Femur (tissue), 1 donor: ENCODE results near the gene MTNR1A.

ENCODE experiments used
- DNase-seq: peaks from one replicate; pipeline ENCODE4 v3.0.0-alpha.2; 2017

MTNR1A gene

DNA sequence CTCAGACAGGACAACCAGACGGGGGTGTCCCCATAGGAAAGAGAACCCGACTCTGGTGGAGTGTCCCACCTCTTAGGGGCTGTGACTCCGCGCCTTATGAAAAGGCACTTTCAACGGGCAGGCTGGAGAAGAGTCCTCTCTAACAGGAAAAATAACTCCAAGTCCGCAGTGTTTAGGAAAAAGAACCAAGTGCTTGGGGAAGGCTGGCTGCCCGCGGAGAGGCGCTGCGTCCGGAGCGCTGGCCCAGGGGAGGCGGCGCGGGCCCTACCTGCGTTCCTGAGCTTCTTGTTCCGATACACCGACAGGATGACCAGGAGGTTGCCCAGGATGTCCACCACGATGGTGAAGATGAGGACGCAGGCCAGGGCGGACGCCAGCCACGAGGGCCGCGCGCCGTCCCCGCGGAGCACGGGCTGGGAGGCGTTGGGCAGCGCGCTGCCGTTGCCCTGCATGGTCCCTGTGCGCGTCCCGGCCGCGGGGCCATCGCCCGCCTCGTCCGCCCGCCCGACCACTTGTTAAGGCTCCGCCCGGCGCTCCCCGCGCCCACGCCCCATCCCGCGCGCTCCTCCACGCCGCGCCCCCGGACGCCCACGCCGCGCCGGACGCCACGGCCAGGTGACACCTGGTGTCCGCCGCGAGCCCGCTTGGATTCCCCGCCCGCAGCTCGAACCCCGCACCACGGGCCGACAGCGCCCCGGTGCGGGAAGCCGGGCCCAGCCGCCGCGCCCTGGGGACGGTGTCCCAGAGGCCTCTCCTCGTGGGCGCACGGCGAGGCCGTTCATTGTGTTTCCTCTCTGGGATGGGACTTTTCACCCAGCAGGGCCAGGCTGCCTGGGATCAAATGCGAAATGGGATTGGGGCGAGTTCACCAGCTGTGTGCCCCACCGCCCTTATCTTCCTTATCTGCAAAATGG, at the start of gene MTNR1A:
Gene MTNR1A, minus strand, starts transcription at position 654 of the 914 bp plus-strand sequence. Its CDS starts 202 bp downstream, at position 452.
- no peak for DNase-seq

GRCh38 chr4:186604124-186604807, 48.9 kb upstream of the MTNR1A start:
- DNase-seq = no peak

GRCh38 chr4:186602978-186603377, 47.6 kb upstream of the MTNR1A start:
- no peak for DNase-seq

DNA sequence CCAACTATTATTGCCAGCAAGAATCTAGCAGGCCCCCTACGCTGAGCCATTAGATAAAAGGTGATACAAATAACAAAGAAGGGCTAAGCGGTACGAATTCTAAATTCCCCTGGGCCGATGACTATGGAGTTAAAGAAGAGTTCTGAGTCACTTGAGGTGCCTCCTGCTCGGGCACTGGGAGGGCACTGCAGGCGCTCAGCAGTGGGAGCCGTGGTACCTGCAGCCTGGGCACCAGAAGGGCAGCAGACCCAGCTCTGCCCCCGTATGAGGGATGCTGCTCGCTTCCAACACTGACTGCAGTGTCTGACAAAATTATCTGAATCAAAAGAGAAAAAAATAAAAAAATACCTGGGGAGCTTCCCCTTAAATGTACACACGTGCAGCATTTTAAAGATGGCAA, 44.1 kb upstream of the MTNR1A start:
- DNase-seq = no peak

DNA sequence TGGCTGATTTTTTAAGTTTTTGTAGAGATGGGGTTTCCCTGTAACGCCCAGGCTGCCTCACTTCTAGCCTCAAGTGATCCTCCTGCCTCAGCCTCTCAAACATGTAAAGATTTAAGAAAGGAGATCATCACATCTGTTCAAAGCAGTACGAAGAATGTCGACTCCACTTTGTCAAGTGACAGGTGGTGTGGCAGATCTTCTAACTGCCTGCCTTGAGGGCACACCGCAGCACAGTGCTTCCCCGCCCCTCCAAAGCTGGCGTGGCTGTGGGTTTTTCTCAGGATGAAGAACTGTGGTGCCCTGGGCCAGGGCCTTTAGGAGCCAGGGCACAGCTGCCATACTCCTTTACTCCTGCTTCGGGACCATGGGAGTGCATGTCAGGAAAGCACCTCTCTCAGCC, 43.3 kb upstream of the MTNR1A start:
- DNase-seq = no peak

- no peak for DNase-seq
These were observed 41.6 kb upstream of the MTNR1A start for GRCh38 chr4:186596850-186597390.

DNA sequence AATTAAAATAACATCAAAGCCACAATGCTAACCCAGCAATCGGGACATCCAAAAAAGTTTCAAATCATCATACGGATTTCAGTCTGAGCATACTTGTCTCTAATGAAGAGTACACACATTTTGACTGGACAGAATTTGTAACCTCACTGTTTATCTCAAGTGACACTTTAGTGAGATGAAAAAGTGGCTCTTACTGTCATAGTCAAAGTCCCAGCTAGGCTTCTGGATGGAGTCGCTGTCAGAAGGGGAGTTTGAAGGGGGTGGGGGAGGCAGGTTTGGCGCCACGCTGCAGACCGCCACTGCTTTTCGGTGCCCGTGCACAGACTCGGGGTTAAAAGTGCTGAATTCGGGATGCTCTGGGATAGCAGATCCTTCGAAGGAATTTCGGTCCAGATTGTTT, 41.0 kb upstream of the MTNR1A start:
- DNase-seq = no peak

DNA sequence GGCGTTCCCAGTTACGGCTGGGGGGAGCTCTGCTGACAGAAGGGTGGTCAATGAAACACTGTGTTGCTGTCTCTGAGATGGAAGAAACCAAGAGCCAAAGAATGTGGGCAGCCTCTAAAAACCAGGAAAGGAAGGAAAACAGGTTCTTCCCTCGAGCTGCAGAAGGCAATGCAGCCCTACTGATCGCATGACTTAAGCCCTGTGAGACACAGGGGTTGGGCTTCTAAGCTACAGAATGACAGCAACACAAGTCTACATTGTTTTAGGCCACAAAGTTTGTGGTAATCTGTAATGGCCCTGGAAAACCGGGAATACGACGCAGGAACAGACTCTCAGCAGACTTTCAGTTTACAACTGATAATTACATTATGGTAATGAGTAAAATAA, 38.2 kb upstream of the MTNR1A start:
- no peak for DNase-seq

GRCh38 chr4:186592966-186593586, 37.7 kb upstream of the MTNR1A start:
- DNase-seq = no peak

GRCh38 chr4:186592445-186592844, 37.1 kb upstream of the MTNR1A start:
- DNase-seq = no peak

GRCh38 chr4:186591651-186592050, 36.3 kb upstream of the MTNR1A start:
- DNase-seq = no peak

GRCh38 chr4:186588503-186588902, 33.1 kb upstream of the MTNR1A start:
- DNase-seq = no peak

GRCh38 chr4:186587416-186588018, 32.1 kb upstream of the MTNR1A start:
- peak; percentile 73 for DNase-seq

DNA sequence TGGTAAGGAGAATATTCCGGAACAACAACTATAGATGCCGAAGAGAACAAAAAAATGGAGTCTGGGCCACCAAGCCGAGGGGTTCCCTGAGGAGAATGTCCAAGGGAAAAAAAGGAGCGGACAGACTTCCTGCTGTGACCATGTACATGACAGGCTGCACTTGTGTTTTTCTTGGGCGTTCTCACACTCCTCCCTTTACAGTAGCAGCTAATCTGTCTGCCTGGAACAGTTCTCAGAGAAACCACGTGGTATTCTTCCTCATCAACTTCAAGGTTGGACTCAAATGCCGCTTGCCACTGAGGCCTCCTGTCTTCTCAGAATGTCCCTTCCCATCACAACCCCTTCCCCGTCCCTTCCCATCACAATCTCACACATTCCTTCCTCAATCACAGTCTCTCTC, 30.8 kb upstream of the MTNR1A start:
- no peak for DNase-seq

GRCh38 chr4:186584912-186585311, 29.5 kb upstream of the MTNR1A start:
- DNase-seq = no peak

DNA sequence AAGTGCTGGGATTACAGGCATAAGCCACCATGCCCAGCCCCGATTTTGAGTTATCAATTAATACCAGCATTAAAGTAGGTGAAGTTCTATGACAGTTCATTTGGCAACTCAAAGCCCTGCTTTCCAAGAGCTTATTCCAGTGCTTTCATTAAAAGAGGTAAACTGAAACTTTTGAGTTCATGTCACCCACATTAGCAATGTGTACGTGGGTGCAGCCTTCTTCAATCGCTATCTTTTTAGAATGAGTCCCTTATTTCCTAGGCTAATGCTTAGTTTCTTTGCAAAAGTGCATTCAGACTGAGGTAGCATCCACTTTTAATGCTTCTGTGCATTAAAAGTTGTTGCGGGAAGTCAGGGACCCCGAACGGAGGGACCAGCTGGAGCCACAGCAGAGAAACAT, 26.1 kb upstream of the MTNR1A start:
- DNase-seq = no peak

DNA sequence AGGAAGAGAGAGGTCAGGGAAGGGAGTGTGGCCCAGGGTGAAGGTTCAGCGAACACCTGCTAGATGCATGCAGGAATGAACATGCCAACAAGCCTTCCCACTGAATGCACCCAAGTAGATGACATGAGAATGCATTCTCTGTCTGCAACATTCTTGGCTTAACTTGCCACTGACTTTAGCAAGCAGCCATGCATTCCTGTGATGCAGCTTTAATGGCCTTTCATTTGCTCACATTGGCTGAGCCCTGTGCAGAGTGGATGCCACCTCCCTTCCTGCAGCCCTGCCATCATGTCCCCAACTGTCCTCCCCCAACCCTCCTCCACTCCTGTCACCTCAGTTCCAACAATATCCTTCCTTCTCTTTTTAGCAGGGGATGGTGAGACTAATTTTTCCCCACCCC, 25.3 kb upstream of the MTNR1A start:
- DNase-seq = no peak

GRCh38 chr4:186570193-186570996, 15.0 kb upstream of the MTNR1A start:
- no peak for DNase-seq

- DNase-seq = no peak
These were observed 14.3 kb upstream of the MTNR1A start for GRCh38 chr4:186569533-186570192.

GRCh38 chr4:186566068-186566467, 10.7 kb upstream of the MTNR1A start:
- no peak for DNase-seq

DNA sequence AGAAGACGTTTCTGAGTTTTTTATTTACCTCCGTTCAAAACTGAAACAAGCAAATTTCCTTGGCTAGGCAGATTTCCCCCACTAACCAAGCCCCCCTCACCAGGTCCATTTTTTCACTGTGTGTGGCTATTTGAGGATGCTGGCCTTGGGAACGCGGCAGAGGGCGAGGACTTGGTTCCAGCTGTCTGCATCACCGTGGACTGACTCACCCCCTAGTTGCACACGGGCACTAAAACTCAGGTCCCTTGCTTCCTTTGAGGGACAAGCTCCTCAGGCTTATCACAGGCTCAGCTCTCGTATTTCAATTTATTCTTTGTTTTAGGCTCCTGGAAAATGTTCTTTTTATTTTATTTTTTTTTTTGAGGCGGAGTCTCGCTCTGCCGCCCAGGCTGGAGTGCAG, 8.4 kb upstream of the MTNR1A start:
- DNase-seq = no peak

DNA sequence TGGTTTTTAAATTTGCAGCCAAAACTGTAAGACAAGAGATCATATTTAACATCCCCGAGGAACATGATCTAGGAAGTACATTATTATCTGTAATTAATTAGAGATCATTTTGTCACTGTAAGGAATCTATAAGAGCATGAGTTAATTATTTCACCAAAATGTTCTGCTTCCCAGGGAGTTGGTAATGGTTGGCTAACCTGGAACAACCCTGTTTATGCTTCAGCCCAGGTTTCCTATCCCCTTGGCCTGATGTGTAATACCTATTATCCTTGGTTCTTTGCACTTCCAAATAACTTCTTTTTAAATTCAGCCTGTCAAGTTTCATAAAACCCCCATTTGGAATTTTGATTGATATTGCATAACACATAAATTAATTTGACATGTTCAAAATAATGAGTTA, 6.4 kb upstream of the MTNR1A start:
- DNase-seq = no peak
